ENCODE measurements around the gene TNP2. TPM values are rescaled to one million over a fixed set of nuclear protein-coding genes. Genes with fewer than 3 reads are reported as not detected.
"Not testable (repeated sequence)": the region's sequence is repeated elsewhere in the genome, so short reads cannot be mapped to it uniquely, and the experiment has no call there.

Gene TNP2
- total RNA-seq, 2 donors from 2014 or later = not detected

- intact Hi-C loops (cut with DNase I) = no loop called here
- no peak for DNase-seq
- H3K4me1 ChIP-seq = no peaks in the 10 kb centered on the region
- no peak overlapping the region for H3K4me3 ChIP-seq
- H3K9me3 ChIP-seq = no peaks in the 10 kb centered on the region
- H3K9ac ChIP-seq (ENCODE audit: low read depth in 2 of 2, low read length in 2 of 2) = peak overlapping the region in 1 of 2 donors; percentile 24
- no peaks in the 10 kb centered on the region for H3K36me3 ChIP-seq
- peak overlapping the region; percentile 53 for H3K27ac ChIP-seq
- H3K27me3 ChIP-seq = no peaks in the 10 kb centered on the region
- TF ChIP-seq CTCF (IDR thresholded peaks at IDR 0.05) = no peak
Observed at GRCh38 chr16:11225677-11226549, 43.2 kb downstream of the TNP2 start.

GRCh38 chr16:11224894-11225676 lies 44.0 kb downstream of the TNP2 start:
- DNase-seq = peak; percentile 33

GRCh38 chr16:11224096-11224893 lies 44.8 kb downstream of the TNP2 start:
- peak; percentile 51 for DNase-seq
- Histone ChIP-seq H3K9me3 (no peaks in the 10 kb centered on the region), H3K4me1 (no peaks in the 10 kb centered on the region), H3K36me3 (no peaks in the 10 kb centered on the region), H3K9ac (ENCODE audit: low read depth in 2 of 2, low read length in 2 of 2) (no peak overlapping the region), H3K27ac (peak overlapping the region; percentile 53), H3K4me3 (no peak overlapping the region), H3K27me3 (no peaks in the 10 kb centered on the region)
- TF ChIP-seq CTCF (IDR thresholded peaks at IDR 0.05) = no peak
- intact Hi-C loops (cut with DNase I) = no loop called here

More at GRCh38 chr16:11224894-11225676, 44.0 kb downstream of the TNP2 start:
- intact Hi-C loops (cut with DNase I) = no loop called here
- H3K27ac ChIP-seq = peak overlapping the region; percentile 53
- no peaks in the 10 kb centered on the region for H3K4me1 ChIP-seq
- no peaks in the 10 kb centered on the region for H3K9me3 ChIP-seq
- H3K36me3 ChIP-seq = no peaks in the 10 kb centered on the region
- H3K27me3 ChIP-seq = no peaks in the 10 kb centered on the region
- H3K9ac ChIP-seq (ENCODE audit: low read depth in 2 of 2, low read length in 2 of 2) = peak overlapping the region in 1 of 2 donors; percentile 35
- TF ChIP-seq CTCF (IDR thresholded peaks at IDR 0.05) = no peak
- H3K4me3 ChIP-seq = no peak overlapping the region

GRCh38 chr16:11220507-11220906 lies 48.6 kb downstream of the TNP2 start:
- H3K4me3 ChIP-seq; H3K27ac ChIP-seq; intact Hi-C loops (cut with DNase I); H3K4me1 ChIP-seq; H3K36me3 ChIP-seq; H3K27me3 ChIP-seq; H3K9ac ChIP-seq (ENCODE audit: low read depth in 2 of 2, low read length in 2 of 2); H3K9me3 ChIP-seq; DNase-seq: not testable (repeated sequence)

GRCh38 chr16:11219178-11219577 lies 49.9 kb downstream of the TNP2 start:
- no peak overlapping the region for H3K4me3 ChIP-seq
- no peak for DNase-seq
- H3K9me3 ChIP-seq = no peaks in the 10 kb centered on the region
- no peaks in the 10 kb centered on the region for H3K27me3 ChIP-seq
- H3K36me3 ChIP-seq = no peaks in the 10 kb centered on the region
- H3K27ac ChIP-seq = no peak overlapping the region
- intact Hi-C loops (cut with DNase I) = no loop called here
- TF ChIP-seq CTCF (IDR thresholded peaks at IDR 0.05) = no peak
- H3K4me1 ChIP-seq = no peaks in the 10 kb centered on the region
- H3K9ac ChIP-seq (ENCODE audit: low read depth in 2 of 2, low read length in 2 of 2) = no peak overlapping the region

Measured in colonic mucosa (tissue), 4 donors.